ENCODE measurements around the gene LIMS3.
"Not testable (repeated sequence)": the region's sequence is repeated elsewhere in the genome, so short reads cannot be mapped to it uniquely, and the experiment has no call there.

The LIMS3 gene

GRCh38 chr2:109898462-109899336, at the start of gene LIMS3:
Gene LIMS3, plus strand, starts transcription at chr2:109898688. Its CDS starts 41 bp downstream, at chr2:109898729.
- not testable (repeated sequence) for H3K4me3 ChIP-seq (replicated peaks; ENCODE audit: low read depth, low read length); DNase-seq (ENCODE audit: extremely low read depth, low read depth)

- not testable (repeated sequence) for H3K4me3 ChIP-seq (replicated peaks; ENCODE audit: low read depth, low read length); DNase-seq (ENCODE audit: extremely low read depth, low read depth)
These were observed 27.2 kb upstream of the LIMS3 start for GRCh38 chr2:109871129-109871751.

GRCh38 chr2:109876625-109877024, 21.9 kb upstream of the LIMS3 start:
- DNase-seq (ENCODE audit: extremely low read depth, low read depth); H3K4me3 ChIP-seq (replicated peaks; ENCODE audit: low read depth, low read length): not testable (repeated sequence)

- not testable (repeated sequence) for DNase-seq (ENCODE audit: extremely low read depth, low read depth)
These were observed 16.4 kb upstream of the LIMS3 start for GRCh38 chr2:109882112-109882511.

GRCh38 chr2:109888414-109888813, 10.1 kb upstream of the LIMS3 start:
- H3K4me3 ChIP-seq (replicated peaks; ENCODE audit: low read depth, low read length); DNase-seq (ENCODE audit: extremely low read depth, low read depth): not testable (repeated sequence)

More at GRCh38 chr2:109882112-109882511, 16.4 kb upstream of the LIMS3 start:
- not testable (repeated sequence) for H3K4me3 ChIP-seq (replicated peaks; ENCODE audit: low read depth, low read length)

GRCh38 chr2:109889909-109890308, 8.6 kb upstream of the LIMS3 start:
- H3K4me3 ChIP-seq (replicated peaks; ENCODE audit: low read depth, low read length); DNase-seq (ENCODE audit: extremely low read depth, low read depth): not testable (repeated sequence)

GRCh38 chr2:109891024-109891423, 7.5 kb upstream of the LIMS3 start:
- DNase-seq (ENCODE audit: extremely low read depth, low read depth); H3K4me3 ChIP-seq (replicated peaks; ENCODE audit: low read depth, low read length): not testable (repeated sequence)

- DNase-seq (ENCODE audit: extremely low read depth, low read depth); H3K4me3 ChIP-seq (replicated peaks; ENCODE audit: low read depth, low read length): not testable (repeated sequence)
These were observed 4.8 kb upstream of the LIMS3 start for GRCh38 chr2:109893736-109894135.

GRCh38 chr2:109894141-109894540, 4.3 kb upstream of the LIMS3 start:
- H3K4me3 ChIP-seq (replicated peaks; ENCODE audit: low read depth, low read length); DNase-seq (ENCODE audit: extremely low read depth, low read depth): not testable (repeated sequence)

- DNase-seq (ENCODE audit: extremely low read depth, low read depth); H3K4me3 ChIP-seq (replicated peaks; ENCODE audit: low read depth, low read length): not testable (repeated sequence)
These were observed 3.2 kb upstream of the LIMS3 start for GRCh38 chr2:109895090-109895869.

GRCh38 chr2:109896212-109896611, 2.3 kb upstream of the LIMS3 start:
- not testable (repeated sequence) for H3K4me3 ChIP-seq (replicated peaks; ENCODE audit: low read depth, low read length); DNase-seq (ENCODE audit: extremely low read depth, low read depth)

GRCh38 chr2:109897769-109898461, 573 bp upstream of the LIMS3 start:
- not testable (repeated sequence) for H3K4me3 ChIP-seq (replicated peaks; ENCODE audit: low read depth, low read length); DNase-seq (ENCODE audit: extremely low read depth, low read depth)

GRCh38 chr2:109905796-109906195, 7.3 kb downstream of the LIMS3 start:
- H3K4me3 ChIP-seq (replicated peaks; ENCODE audit: low read depth, low read length); DNase-seq (ENCODE audit: extremely low read depth, low read depth): not testable (repeated sequence)

GRCh38 chr2:109908626-109909025, 10.1 kb downstream of the LIMS3 start:
- DNase-seq (ENCODE audit: extremely low read depth, low read depth); H3K4me3 ChIP-seq (replicated peaks; ENCODE audit: low read depth, low read length): not testable (repeated sequence)

GRCh38 chr2:109910789-109911188, 12.3 kb downstream of the LIMS3 start:
- H3K4me3 ChIP-seq (replicated peaks; ENCODE audit: low read depth, low read length); DNase-seq (ENCODE audit: extremely low read depth, low read depth): not testable (repeated sequence)

GRCh38 chr2:109913911-109914310, 15.4 kb downstream of the LIMS3 start:
- not testable (repeated sequence) for H3K4me3 ChIP-seq (replicated peaks; ENCODE audit: low read depth, low read length); DNase-seq (ENCODE audit: extremely low read depth, low read depth)

- DNase-seq (ENCODE audit: extremely low read depth, low read depth); H3K4me3 ChIP-seq (replicated peaks; ENCODE audit: low read depth, low read length): not testable (repeated sequence)
These were observed 16.1 kb downstream of the LIMS3 start for GRCh38 chr2:109914552-109914951.

GRCh38 chr2:109915830-109916229, 17.3 kb downstream of the LIMS3 start:
- H3K4me3 ChIP-seq (replicated peaks; ENCODE audit: low read depth, low read length); DNase-seq (ENCODE audit: extremely low read depth, low read depth): not testable (repeated sequence)

All from HFF-Myc (cell line).